K562 (cell line): ENCODE measurements around the gene SMARCD2.
"Not testable (repeated sequence)": the region's sequence is repeated elsewhere in the genome, so short reads cannot be mapped to it uniquely, and the experiment has no call there.

Experiments used
- CTCF ChIP-seq, 3 experiments: IDR thresholded peaks in 2 of 3; conservative IDR thresholded peaks in 1 of 3; 2 replicates each; pipeline ENCODE4 v1.5.1; 2011 to 2012; ENCODE audit warnings: low read length in 3 of 3, mild to moderate bottlenecking in 3 of 3, control low read depth in 2 of 3, improper control_type of control experiment in 1 of 3, inconsistent platforms in 1 of 3, low read depth in 1 of 3, mixed read lengths in 1 of 3, moderate library complexity in 1 of 3; ENCODE audit not compliant: insufficient read depth in 2 of 3
- EP300 ChIP-seq: IDR thresholded peaks from 2 replicates; pipeline ENCODE4 v1.6.1; 2012; ENCODE audit warnings: low read length, improper control_type of control experiment
- JUNB ChIP-seq: fragments of 450-650 bp; formaldehyde crosslinking; conservative IDR thresholded peaks from 2 replicates; pipeline ENCODE4 v1.4.0; 2020; ENCODE audit warnings: mild to moderate bottlenecking
- JUND ChIP-seq, 2 experiments: IDR thresholded peaks; 2 replicates in 1 of 2; 3 replicates in 1 of 2; pipeline ENCODE4 v1.6.1; 2011; ENCODE audit warnings: borderline replicate concordance in 2 of 2, low read depth in 2 of 2, low read length in 2 of 2, improper control_type of control experiment in 1 of 2, missing biosample characterization in 1 of 2, missing genetic modification characterization in 1 of 2, missing genetic modification reagents in 1 of 2
- NR2C1 ChIP-seq, 2 experiments: fragments of 450-650 bp; IDR thresholded peaks; 2 replicates each; pipeline ENCODE4 v1.6.1; 2017; ENCODE audit warnings: mild to moderate bottlenecking in 2 of 2, antibody characterized with exemption in 1 of 2, inconsistent platforms in 1 of 2, missing compliant biosample characterization in 1 of 2, missing genetic modification characterization in 1 of 2
- RFX5 ChIP-seq: IDR thresholded peaks from 2 replicates; pipeline ENCODE4 v1.6.1; 2011; ENCODE audit warnings: low read depth, mild to moderate bottlenecking, improper control_type of control experiment, low read length
- YY1 ChIP-seq, 3 experiments: IDR thresholded peaks; 2 replicates each; pipeline ENCODE4 v1.6.1; 2011; ENCODE audit warnings: low read length in 2 of 3, mild to moderate bottlenecking in 2 of 3, moderate library complexity in 2 of 3, borderline replicate concordance in 1 of 3, control low read depth in 1 of 3, low read depth in 1 of 3; ENCODE audit not compliant: insufficient read depth in 3 of 3, insufficient replicate concordance in 2 of 3, control insufficient read depth in 1 of 3, insufficient read length in 1 of 3; ENCODE audit errors: extremely low read depth in 1 of 3

DNA sequence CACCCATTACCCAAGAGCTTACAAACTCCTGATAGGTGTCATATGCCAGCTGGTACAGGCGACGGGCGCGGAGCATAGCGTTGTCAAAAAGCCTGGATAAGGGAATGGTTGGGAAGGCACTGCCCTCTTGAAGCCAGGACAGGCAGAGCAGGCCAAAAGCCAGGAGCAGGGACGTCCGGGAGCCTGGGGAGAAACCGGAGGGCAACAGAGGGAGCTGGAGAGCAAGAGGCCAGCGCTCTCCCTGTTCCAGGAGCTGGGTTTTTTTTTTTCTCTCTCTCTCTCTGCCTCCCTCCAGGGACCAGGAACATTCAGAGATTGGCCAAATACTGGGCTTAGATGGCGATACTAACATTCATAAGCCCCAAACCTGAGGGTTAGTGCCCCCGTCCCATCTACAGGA is 38.9 kb upstream of the SMARCD2 start:
- not testable (repeated sequence) for TF ChIP-seq RFX5; NR2C1 (IDR thresholded peaks at IDR 0.05); NR2C1 (tag; IDR thresholded peaks at IDR 0.05); JUND (IDR thresholded peaks at IDR 0.05; ENCODE audit: borderline replicate concordance, low read depth, low read length); JUND (tag; IDR thresholded peaks at IDR 0.05; ENCODE audit: borderline replicate concordance, low read depth, low read length); EP300; JUNB; YY1 (IDR thresholded peaks at IDR 0.05; ENCODE audit: borderline replicate concordance in 1 of 3, control insufficient read depth in 1 of 3, extremely low read depth in 1 of 3, insufficient read depth in 3 of 3, insufficient read length in 1 of 3, insufficient replicate concordance in 2 of 3, low read depth in 1 of 3, low read length in 2 of 3)
- TF ChIP-seq CTCF (IDR thresholded peaks at IDR 0.05 in 2 of 3, conservative IDR thresholded peaks at IDR 0.05 in 1 of 3; ENCODE audit: insufficient read depth in 2 of 3, low read depth in 1 of 3, low read length in 3 of 3) = peak; percentile 27 to 39 (median 31); a peak in 3 of 6 replicates
